GM13977 (cell line): ENCODE results near the gene NAXD.

Experiments
- DNase-seq: peaks from one replicate; pipeline ENCODE4 v3.0.0; 2012; ENCODE audit warnings: low spot score
- in situ Hi-C: fragments of 300-500 bp; cut with MboI; formaldehyde crosslinking; loops from one replicate; pipeline ENCODE4 v1.12.0; 2022; ENCODE audit warnings: low sequenced_read_pairs, low pct_unique_long_range_greater_than_20kb, mixed read lengths, inconsistent platforms; ENCODE audit not compliant: unreplicated experiment
- TF ChIP-seq, protein P1 (sequence below): IDR thresholded peaks from 2 replicates; pipeline ENCODE4 v1.5.1; 2012; ENCODE audit warnings: mild to moderate bottlenecking, control low read depth; ENCODE audit not compliant: insufficient read depth; ENCODE audit errors: extremely low read depth, missing control alignments

NAXD gene

DNA sequence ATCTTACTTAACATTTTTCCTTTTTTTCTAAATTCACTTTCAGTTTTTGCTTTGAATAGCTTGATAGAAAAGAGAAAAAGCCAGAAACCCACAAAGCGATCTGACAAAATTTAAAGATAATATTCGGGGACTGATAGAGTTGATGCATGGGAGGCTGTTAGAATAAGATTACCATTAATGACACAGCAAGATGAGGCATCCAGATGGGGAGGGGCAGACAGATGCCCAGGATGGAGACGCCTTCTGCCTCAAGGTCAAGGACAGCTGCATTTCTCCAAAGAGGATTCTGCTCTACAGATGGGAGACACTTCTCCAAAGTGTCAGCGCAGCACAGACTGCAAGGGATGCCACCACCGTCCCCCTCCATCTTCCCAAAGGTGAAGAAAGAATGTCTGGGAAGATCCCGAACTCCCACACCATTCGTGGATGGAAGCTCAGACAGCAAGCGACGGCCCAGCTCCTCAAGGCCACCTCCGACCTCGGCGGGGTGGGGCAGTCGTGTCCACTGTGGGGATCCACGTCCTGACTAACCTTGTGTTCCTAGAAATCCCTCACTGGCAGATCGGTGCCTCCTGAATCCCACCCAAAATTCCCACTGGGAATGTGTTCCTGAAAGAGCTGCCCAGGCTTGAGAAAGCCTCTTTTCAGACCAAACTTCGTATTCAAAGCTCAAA lies 32.9 kb downstream of the NAXD start:
- TF ChIP-seq, protein P1, sequence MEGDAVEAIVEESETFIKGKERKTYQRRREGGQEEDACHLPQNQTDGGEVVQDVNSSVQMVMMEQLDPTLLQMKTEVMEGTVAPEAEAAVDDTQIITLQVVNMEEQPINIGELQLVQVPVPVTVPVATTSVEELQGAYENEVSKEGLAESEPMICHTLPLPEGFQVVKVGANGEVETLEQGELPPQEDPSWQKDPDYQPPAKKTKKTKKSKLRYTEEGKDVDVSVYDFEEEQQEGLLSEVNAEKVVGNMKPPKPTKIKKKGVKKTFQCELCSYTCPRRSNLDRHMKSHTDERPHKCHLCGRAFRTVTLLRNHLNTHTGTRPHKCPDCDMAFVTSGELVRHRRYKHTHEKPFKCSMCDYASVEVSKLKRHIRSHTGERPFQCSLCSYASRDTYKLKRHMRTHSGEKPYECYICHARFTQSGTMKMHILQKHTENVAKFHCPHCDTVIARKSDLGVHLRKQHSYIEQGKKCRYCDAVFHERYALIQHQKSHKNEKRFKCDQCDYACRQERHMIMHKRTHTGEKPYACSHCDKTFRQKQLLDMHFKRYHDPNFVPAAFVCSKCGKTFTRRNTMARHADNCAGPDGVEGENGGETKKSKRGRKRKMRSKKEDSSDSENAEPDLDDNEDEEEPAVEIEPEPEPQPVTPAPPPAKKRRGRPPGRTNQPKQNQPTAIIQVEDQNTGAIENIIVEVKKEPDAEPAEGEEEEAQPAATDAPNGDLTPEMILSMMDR: no peak
- in situ Hi-C loops: no loop called here
- no peak for DNase-seq

DNA sequence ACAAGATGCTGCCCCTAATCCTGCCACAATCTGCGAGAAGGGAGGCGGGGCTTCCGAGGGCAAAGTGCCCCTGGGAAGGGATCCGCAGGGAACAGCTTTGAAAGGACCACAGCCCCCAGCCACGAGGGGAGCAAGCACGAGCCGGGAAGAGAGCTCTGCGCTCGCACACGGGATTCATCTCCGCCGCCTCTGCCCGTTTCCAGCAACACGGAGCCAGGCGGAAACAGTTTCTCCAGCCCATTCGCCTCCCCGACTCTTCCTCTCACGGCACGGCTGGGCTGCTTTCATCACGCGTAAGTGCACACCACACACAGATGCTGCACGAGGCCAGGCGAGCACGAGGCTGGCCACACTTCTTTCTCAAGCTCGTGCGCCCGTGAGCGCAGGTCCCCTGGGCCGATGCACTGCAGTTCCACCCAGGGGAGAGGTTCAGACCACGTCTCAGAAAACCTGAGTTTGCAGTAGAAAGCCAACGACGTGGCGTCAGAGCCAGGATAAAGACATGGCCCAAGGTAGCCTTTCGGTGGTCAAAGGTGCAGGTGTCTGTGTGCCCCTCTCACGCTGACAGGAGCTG lies 33.6 kb downstream of the NAXD start:
- TF ChIP-seq, protein P1: no peak
- in situ Hi-C loops: no loop called here
- no peak for DNase-seq

DNA sequence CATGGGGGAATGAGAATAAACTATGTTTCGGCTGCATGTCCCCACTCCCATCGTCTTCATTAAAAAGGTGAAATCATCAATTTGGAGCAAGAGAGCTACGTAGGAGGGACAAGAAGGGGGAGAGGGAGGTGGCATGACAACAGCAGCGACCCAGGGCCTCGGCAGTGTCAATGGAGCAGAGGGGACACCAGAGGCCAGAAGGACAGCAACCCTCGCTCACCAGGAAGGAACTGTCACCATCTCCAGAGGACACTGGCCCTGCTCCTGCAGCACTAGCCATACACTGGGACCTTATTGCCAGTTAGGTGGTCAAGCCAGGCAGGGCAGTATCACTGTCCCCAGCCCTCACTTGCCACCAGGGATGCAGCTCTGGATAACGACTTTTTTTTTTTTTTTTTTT lies 34.2 kb downstream of the NAXD start:
- TF ChIP-seq, protein P1: no peak
- DNase-seq: no peak
- in situ Hi-C loops: no loop called here

DNA sequence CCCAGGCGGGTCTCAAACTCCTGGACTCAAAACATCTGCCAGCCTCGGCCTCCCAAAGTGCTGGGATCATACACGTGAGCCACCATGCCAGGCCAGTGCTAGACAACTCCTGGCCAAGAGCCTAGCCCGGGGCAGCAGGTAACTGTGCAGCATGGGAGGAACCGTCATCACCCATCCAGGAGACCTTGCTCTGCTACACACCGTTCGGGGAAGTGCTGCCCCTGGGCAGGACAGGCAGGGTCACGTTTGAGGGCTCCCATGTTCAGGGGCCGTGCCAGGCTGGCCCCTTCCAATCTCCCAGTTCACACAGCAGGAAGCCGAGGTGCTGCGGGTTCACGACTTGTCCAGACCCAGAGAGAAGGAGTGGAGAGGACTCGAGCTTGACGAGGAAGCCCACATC lies 35.1 kb downstream of the NAXD start:
- DNase-seq: no peak
- TF ChIP-seq, protein P1: no peak
- in situ Hi-C loops: no loop called here

DNA sequence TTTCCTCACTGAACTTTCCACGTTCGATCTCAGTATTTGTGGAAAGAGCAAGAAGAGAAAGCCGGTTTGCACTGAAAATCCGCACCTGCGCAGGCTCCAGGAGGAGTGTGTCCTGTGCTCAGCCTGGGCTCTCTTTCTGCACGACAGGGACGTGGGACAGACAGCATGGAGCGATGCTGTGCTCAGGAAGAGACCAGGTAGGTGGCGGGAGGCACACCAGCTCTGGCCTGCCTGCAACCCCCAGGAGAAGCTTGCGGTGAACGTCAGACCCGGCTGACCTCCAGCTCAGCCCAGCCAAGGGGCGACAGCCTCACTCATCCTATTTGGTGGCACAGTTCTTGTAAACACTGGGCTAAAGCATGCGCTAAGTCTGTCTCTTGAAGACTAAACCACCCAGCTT lies 35.9 kb downstream of the NAXD start:
- TF ChIP-seq, protein P1: no peak
- no peak for DNase-seq
- in situ Hi-C loops: no loop called here

DNA sequence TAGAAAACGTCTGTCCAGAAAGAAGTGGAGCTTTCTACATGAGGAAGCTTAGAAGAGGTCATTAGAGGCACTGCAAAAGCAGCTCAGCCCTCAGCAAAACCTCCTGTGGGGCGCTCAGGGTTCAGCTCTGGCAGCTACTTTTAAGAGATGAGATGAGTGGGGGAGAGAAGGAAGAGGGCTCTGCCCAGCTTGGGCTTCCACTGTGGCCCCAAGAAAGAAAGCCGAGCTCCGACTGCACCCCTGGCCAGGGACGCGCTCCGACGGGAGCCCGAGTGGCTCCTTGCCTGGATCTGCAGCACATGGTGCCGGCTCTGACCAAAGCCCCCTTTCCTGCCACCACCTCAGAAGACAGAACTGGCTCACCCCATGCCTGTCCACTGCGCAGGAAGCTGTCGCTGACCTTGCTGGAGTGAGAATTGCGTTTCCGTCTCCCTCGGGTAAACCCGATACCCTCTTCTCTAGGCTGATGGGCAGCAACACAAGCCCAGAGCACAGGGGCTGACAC lies 36.4 kb downstream of the NAXD start:
- no peak for DNase-seq
- in situ Hi-C loops: no loop called here
- TF ChIP-seq, protein P1: no peak
